Measurements from ENCODE around the gene IL4I1. TPM values are rescaled to one million over a fixed set of nuclear protein-coding genes. Genes with fewer than 3 reads are reported as not detected.
A peak's percentile ranks its signal among the peaks of the same experiment; 100 is the strongest.
"Not testable (repeated sequence)": the region's sequence is repeated elsewhere in the genome, so short reads cannot be mapped to it uniquely, and the experiment has no call there.

The IL4I1 gene
- polyA plus RNA-seq (2013): 0.13 TPM

DNA sequence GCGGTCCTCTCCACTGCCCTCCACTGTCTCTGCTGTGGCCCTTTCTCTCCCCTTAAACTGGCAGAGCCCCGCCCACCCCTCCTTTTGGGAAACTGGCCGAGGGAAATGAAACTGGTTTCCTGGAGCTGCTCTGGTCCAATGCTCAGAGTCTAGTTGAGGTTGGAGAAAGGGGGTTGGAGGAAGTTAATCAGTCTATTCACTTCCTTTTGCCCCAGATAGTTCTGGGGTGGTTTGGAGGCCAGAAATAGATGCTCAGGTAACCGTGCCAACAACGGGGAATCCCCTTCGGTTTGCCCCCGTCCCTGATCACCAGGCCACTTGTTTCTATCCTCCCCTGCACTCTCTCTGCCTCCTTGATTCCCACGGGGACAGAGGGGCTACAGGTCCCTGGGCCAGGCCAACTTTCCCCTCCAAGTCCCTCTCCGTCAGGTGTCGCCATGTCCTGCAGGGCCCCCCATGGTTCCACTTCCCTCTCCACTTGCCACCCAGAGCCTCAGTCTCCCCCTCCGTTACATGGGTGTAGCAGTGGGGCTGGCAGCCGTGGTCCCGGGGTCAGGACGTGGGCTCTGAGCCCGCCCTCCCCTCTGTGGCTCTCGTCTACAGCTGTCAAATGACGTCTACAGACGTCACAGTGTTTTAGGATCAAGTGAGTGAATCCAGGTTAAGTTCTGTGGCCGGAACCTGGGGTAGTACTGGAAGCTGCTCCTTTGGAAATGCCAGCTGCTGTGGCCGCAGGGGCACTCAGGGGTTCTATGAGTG, at the start of gene IL4I1:
Gene IL4I1, minus strand, starts transcription at position 25 of the 759 bp plus-strand sequence. CDS start 727 bp downstream, outside the sequence.
- no peaks in the 10 kb centered on the region for H3K9me3 ChIP-seq (ENCODE audit: control extremely low read depth in 1 of 5, control insufficient read depth in 4 of 5, insufficient read depth in 2 of 5, low read depth in 1 of 5, low read length in 4 of 5)
- CTCF ChIA-PET: interaction anchor here (1.1 to 1.7 kb wide), 3 partner anchors 17 to 33 kb away, joined by 3 to 5 read pairs (median 3); partner anchors contain the start of gene NUP62
- under 1% methylated on average over 17 of the region's 20 CpGs for WGBS (ENCODE audit: insufficient coverage)
- H3K27me3 ChIP-seq (replicated peaks in 2 of 5; ENCODE audit: control insufficient read depth in 4 of 5, insufficient read depth in 5 of 5, low read length in 4 of 5): peaks cover 0 to 6% (median 0%) of the 10 kb centered on the region in 5 experiments
- peak within 1 kb of the TSS in 1 of 2 experiments; percentile 73 for H3K27ac ChIP-seq (ENCODE audit: insufficient read depth in 1 of 2, low read depth in 1 of 2, low read length in 2 of 2, poor library complexity in 1 of 2, severe bottlenecking in 2 of 2)
- peaks cover 0 to 30% (median 30%) of the 10 kb centered on the region in 4 experiments for H3K4me1 ChIP-seq (ENCODE audit: control extremely low read depth in 1 of 4, control insufficient read depth in 4 of 4, insufficient read depth in 4 of 4, low read length in 3 of 4)
- H3K36me3 ChIP-seq (ENCODE audit: control insufficient read depth in 4 of 4, insufficient read depth in 4 of 4, low read length in 3 of 4): no peaks in the 10 kb centered on the region
- POLR2A ChIA-PET: interaction anchor here (1.0 to 2.1 kb wide), 4 partner anchors 11 to 32 kb away, joined by 3 to 15 read pairs (median 6); partner anchors contain the start of genes ATF5 and NUP62
- peak within 1 kb of the TSS in 5 of 7 experiments; percentile 0 to 67 (median 43) for H3K4me3 ChIP-seq (ENCODE audit: control insufficient read depth in 1 of 7, extremely low read depth in 1 of 7, insufficient read depth in 4 of 7, low read depth in 2 of 7, low read length in 6 of 7)
- DNase-seq: peak; percentile 82 to 96 (median 95)

DNA sequence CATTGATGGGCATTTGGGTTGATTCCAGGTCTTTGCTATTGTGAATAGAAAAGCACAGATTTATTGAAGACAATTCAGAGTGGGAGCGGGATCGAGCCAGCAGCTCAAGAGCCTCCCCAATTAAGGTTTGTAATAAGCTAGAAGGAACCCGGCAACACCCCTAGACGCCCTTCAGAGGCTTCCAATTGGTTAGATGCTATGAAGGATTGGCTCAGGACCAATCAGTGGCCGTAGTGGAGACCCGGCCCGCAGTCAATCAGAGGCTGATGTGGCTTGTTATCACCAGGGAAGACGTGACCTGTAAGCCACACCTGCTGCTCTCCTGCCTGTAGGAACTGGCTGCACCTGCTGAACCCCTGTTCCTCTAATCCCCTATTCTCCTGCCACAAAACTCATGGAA, 49.7 kb upstream of the IL4I1 start:
- 87% methylated on average over 8 of the region's 8 CpGs for WGBS (ENCODE audit: insufficient coverage)
- no peaks in the 10 kb centered on the region for H3K36me3 ChIP-seq (ENCODE audit: control insufficient read depth in 4 of 4, insufficient read depth in 4 of 4, low read length in 3 of 4)
- H3K4me3 ChIP-seq (ENCODE audit: control insufficient read depth in 1 of 7, extremely low read depth in 1 of 7, insufficient read depth in 4 of 7, low read depth in 2 of 7, low read length in 6 of 7): no peak overlapping the region
- no peak for DNase-seq
- peaks cover 0 to 3% (median 0%) of the 10 kb centered on the region in 5 experiments for H3K27me3 ChIP-seq (replicated peaks in 2 of 5; ENCODE audit: control insufficient read depth in 4 of 5, insufficient read depth in 5 of 5, low read length in 4 of 5)
- no peaks in the 10 kb centered on the region for H3K4me1 ChIP-seq (ENCODE audit: control extremely low read depth in 1 of 4, control insufficient read depth in 4 of 4, insufficient read depth in 4 of 4, low read length in 3 of 4)
- no peaks in the 10 kb centered on the region for H3K9me3 ChIP-seq (ENCODE audit: control extremely low read depth in 1 of 5, control insufficient read depth in 4 of 5, insufficient read depth in 2 of 5, low read depth in 1 of 5, low read length in 4 of 5)
- ChIA-PET POLR2A (no interaction called here), CTCF (no interaction called here)
- H3K27ac ChIP-seq (ENCODE audit: insufficient read depth in 1 of 2, low read depth in 1 of 2, low read length in 2 of 2, poor library complexity in 1 of 2, severe bottlenecking in 2 of 2): no peak overlapping the region

DNA sequence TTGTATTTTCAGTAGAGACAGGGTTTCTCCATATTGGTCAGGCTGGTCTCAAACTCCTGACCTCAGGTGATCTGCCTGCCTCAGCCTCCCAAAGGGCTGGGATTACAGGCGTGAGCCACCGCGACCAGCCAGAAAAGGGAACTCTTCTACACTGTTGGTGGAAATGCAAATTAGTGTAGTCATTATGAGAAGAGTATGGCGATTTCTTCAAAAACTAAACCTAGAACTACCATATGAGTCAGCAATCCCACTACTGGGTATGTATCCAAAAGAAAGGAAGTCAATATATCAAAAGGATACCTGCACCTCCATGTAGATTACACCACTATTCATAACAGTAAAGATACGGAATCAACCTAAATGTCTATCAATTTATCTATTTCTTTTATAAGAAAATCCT, 47.9 kb upstream of the IL4I1 start:
- H3K4me3 ChIP-seq (ENCODE audit: control insufficient read depth in 1 of 7, extremely low read depth in 1 of 7, insufficient read depth in 4 of 7, low read depth in 2 of 7, low read length in 6 of 7); H3K9me3 ChIP-seq (ENCODE audit: control extremely low read depth in 1 of 5, control insufficient read depth in 4 of 5, insufficient read depth in 2 of 5, low read depth in 1 of 5, low read length in 4 of 5); H3K27ac ChIP-seq (ENCODE audit: insufficient read depth in 1 of 2, low read depth in 1 of 2, low read length in 2 of 2, poor library complexity in 1 of 2, severe bottlenecking in 2 of 2); H3K27me3 ChIP-seq (replicated peaks in 2 of 5; ENCODE audit: control insufficient read depth in 4 of 5, insufficient read depth in 5 of 5, low read length in 4 of 5); DNase-seq; POLR2A ChIA-PET; CTCF ChIA-PET; H3K4me1 ChIP-seq (ENCODE audit: control extremely low read depth in 1 of 4, control insufficient read depth in 4 of 4, insufficient read depth in 4 of 4, low read length in 3 of 4); H3K36me3 ChIP-seq (ENCODE audit: control insufficient read depth in 4 of 4, insufficient read depth in 4 of 4, low read length in 3 of 4): not testable (repeated sequence)
- 60% methylated on average over 1 of the region's 5 CpGs for WGBS (ENCODE audit: insufficient coverage)

GRCh38 chr19:49940482-49940791, 43.8 kb upstream of the IL4I1 start:
- ChIA-PET POLR2A (no interaction called here), CTCF (interaction anchor here (0.8 to 1.3 kb wide), 2 partner anchors 43 to 45 kb away, joined by 3 to 4 read pairs; no protein-coding TSS in a partner anchor)
- no peak for DNase-seq
- peaks cover 0 to 4% (median 2%) of the 10 kb centered on the region in 4 experiments for H3K4me1 ChIP-seq (ENCODE audit: control extremely low read depth in 1 of 4, control insufficient read depth in 4 of 4, insufficient read depth in 4 of 4, low read length in 3 of 4)
- no peaks in the 10 kb centered on the region for H3K9me3 ChIP-seq (ENCODE audit: control extremely low read depth in 1 of 5, control insufficient read depth in 4 of 5, insufficient read depth in 2 of 5, low read depth in 1 of 5, low read length in 4 of 5)
- peaks cover 0 to 11% (median 3%) of the 10 kb centered on the region in 5 experiments for H3K27me3 ChIP-seq (replicated peaks in 2 of 5; ENCODE audit: control insufficient read depth in 4 of 5, insufficient read depth in 5 of 5, low read length in 4 of 5)
- no peaks in the 10 kb centered on the region for H3K36me3 ChIP-seq (ENCODE audit: control insufficient read depth in 4 of 4, insufficient read depth in 4 of 4, low read length in 3 of 4)
- H3K27ac ChIP-seq (ENCODE audit: insufficient read depth in 1 of 2, low read depth in 1 of 2, low read length in 2 of 2, poor library complexity in 1 of 2, severe bottlenecking in 2 of 2): no peak overlapping the region
- whole genome bisulfite sequencing (ENCODE audit: insufficient coverage): 94% methylated on average over 5 of the region's 5 CpGs
- H3K4me3 ChIP-seq (ENCODE audit: control insufficient read depth in 1 of 7, extremely low read depth in 1 of 7, insufficient read depth in 4 of 7, low read depth in 2 of 7, low read length in 6 of 7): no peak overlapping the region

GRCh38 chr19:49939721-49940481, 43.2 kb upstream of the IL4I1 start:
- 93% methylated on average over 6 of the region's 7 CpGs for WGBS (ENCODE audit: insufficient coverage)

DNA sequence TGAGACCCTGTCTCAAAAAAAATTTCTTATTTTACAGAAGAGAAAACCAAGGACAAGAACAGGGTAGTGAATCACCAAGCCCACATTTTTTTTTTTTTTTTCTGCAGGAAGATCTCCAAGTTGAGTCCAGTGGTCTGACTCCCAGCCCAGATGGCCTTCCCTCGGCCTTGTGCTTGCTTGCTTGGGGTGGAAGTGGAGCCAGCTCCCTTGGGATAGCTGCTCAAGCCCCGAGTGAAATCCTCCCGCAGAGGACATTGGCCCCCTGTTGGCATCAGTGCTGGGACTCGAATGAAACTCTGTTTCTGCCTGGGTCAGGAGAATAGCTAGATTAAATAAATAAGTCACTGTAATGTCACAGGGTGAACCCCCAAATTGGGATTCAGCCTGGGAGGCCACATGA, 42.0 kb upstream of the IL4I1 start:
- DNase-seq: no peak
- no peaks in the 10 kb centered on the region for H3K9me3 ChIP-seq (ENCODE audit: control extremely low read depth in 1 of 5, control insufficient read depth in 4 of 5, insufficient read depth in 2 of 5, low read depth in 1 of 5, low read length in 4 of 5)
- peaks cover 0 to 4% (median 2%) of the 10 kb centered on the region in 4 experiments for H3K4me1 ChIP-seq (ENCODE audit: control extremely low read depth in 1 of 4, control insufficient read depth in 4 of 4, insufficient read depth in 4 of 4, low read length in 3 of 4)
- 100% methylated on average over 2 of the region's 4 CpGs for WGBS (ENCODE audit: insufficient coverage)
- H3K36me3 ChIP-seq (ENCODE audit: control insufficient read depth in 4 of 4, insufficient read depth in 4 of 4, low read length in 3 of 4): no peaks in the 10 kb centered on the region
- H3K4me3 ChIP-seq (ENCODE audit: control insufficient read depth in 1 of 7, extremely low read depth in 1 of 7, insufficient read depth in 4 of 7, low read depth in 2 of 7, low read length in 6 of 7): no peak overlapping the region
- CTCF ChIA-PET: interaction anchor here (0.7 to 2.9 kb wide), 6 partner anchors 12 to 47 kb away, joined by 3 to 20 read pairs (median 12); no protein-coding TSS in a partner anchor
- H3K27ac ChIP-seq (ENCODE audit: insufficient read depth in 1 of 2, low read depth in 1 of 2, low read length in 2 of 2, poor library complexity in 1 of 2, severe bottlenecking in 2 of 2): no peak overlapping the region
- POLR2A ChIA-PET: no interaction called here
- H3K27me3 ChIP-seq (replicated peaks in 2 of 5; ENCODE audit: control insufficient read depth in 4 of 5, insufficient read depth in 5 of 5, low read length in 4 of 5): peaks cover 0 to 11% (median 3%) of the 10 kb centered on the region in 5 experiments

More at GRCh38 chr19:49939721-49940481, 43.2 kb upstream of the IL4I1 start:
- no peaks in the 10 kb centered on the region for H3K9me3 ChIP-seq (ENCODE audit: control extremely low read depth in 1 of 5, control insufficient read depth in 4 of 5, insufficient read depth in 2 of 5, low read depth in 1 of 5, low read length in 4 of 5)
- H3K36me3 ChIP-seq (ENCODE audit: control insufficient read depth in 4 of 4, insufficient read depth in 4 of 4, low read length in 3 of 4): no peaks in the 10 kb centered on the region
- peaks cover 0 to 4% (median 2%) of the 10 kb centered on the region in 4 experiments for H3K4me1 ChIP-seq (ENCODE audit: control extremely low read depth in 1 of 4, control insufficient read depth in 4 of 4, insufficient read depth in 4 of 4, low read length in 3 of 4)
- CTCF ChIA-PET: interaction anchor here (0.8 to 2.5 kb wide), 5 partner anchors 36 to 46 kb away, joined by 3 to 20 read pairs (median 4); no protein-coding TSS in a partner anchor
- POLR2A ChIA-PET: no interaction called here
- H3K27ac ChIP-seq (ENCODE audit: insufficient read depth in 1 of 2, low read depth in 1 of 2, low read length in 2 of 2, poor library complexity in 1 of 2, severe bottlenecking in 2 of 2): no peak overlapping the region
- peaks cover 0 to 11% (median 3%) of the 10 kb centered on the region in 5 experiments for H3K27me3 ChIP-seq (replicated peaks in 2 of 5; ENCODE audit: control insufficient read depth in 4 of 5, insufficient read depth in 5 of 5, low read length in 4 of 5)
- no peak overlapping the region for H3K4me3 ChIP-seq (ENCODE audit: control insufficient read depth in 1 of 7, extremely low read depth in 1 of 7, insufficient read depth in 4 of 7, low read depth in 2 of 7, low read length in 6 of 7)
- peak in 2 of 3 donors; percentile 28 to 33 for DNase-seq

Measured in common myeloid progenitor, CD34-positive (primary cell).